Urinary bladder (tissue), 4 donors: ENCODE data around the gene MOG. TPM values are rescaled to one million over a fixed set of nuclear protein-coding genes. Genes with fewer than 3 reads are reported as not detected.
"Not testable (repeated sequence)": the region's sequence is repeated elsewhere in the genome, so short reads cannot be mapped to it uniquely, and the experiment has no call there.

ENCODE experiments used
- DNase-seq: peaks from one replicate; pipeline ENCODE4 v3.0.0-alpha.2; 2015; ENCODE audit errors: extremely low spot score
- H3K27ac ChIP-seq: one replicate; pipeline ENCODE4 v1.5.1; 2013; ENCODE audit warnings: low read depth, mild to moderate bottlenecking, moderate library complexity
- H3K36me3 ChIP-seq: one replicate; pipeline ENCODE4 v1.6.1; 2013; ENCODE audit warnings: mild to moderate bottlenecking, moderate library complexity; ENCODE audit not compliant: insufficient read depth
- H3K4me1 ChIP-seq: one replicate; pipeline ENCODE4 v1.6.1; 2013; ENCODE audit warnings: mild to moderate bottlenecking, moderate library complexity; ENCODE audit not compliant: insufficient read depth
- H3K4me3 ChIP-seq: one replicate; pipeline ENCODE4 v1.5.1; 2013; ENCODE audit warnings: low read depth, low read length
- WGBS: extraction: QIAGEN DNeasy Blood & Tissue Kit; methylation state at CpG from one replicate; pipeline ENCODE4 v1.1.7; 2013; 5-methylcytosine and 5-hydroxymethylcytosine counted together
- polyA plus RNA-seq: library from polyadenylated mRNA; stranded (reverse); fragments of 200-250 nt; gene quantifications from one replicate; pipeline ENCODE4 v1.2.3, GENCODE V29; 2013
- total RNA-seq: library from RNA; depleted of rRNA; stranded (reverse); fragments of >200 nt; gene quantifications from one replicate; pipeline ENCODE4 v1.2.3, GENCODE V29; 2014
- donor health status: healthy with polysubstance abuse.
- donor health status: healthy.

MOG gene
- total and polyA plus RNA-seq, 2 donors = not detected

DNA sequence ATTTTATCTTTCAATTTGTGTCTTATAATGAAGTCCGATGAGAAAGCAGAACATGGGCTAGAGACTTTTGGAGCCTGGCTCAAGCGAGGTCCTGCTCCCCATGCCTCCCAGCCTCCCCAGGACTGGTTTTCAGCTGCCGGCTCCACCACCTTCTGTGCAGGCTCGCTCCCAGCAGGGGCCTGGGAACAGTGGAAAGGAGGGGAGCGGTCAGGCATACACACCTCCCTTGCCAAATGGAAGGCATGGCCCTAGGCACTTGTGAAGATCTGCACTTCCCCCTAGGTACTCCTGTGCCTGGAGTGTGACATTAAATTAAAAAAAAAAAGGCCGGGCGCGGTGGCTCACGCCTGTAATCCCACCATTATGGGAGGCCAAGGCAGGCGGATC is 4.7 kb upstream of the MOG start:
- Histone ChIP-seq H3K27ac (no peak overlapping the region), H3K4me3 (no peak overlapping the region), H3K36me3 (no peaks in the 10 kb centered on the region), H3K4me1 (no peaks in the 10 kb centered on the region)
- WGBS = 87% methylated on average over 10 of the region's 10 CpGs
- no peak for DNase-seq

DNA sequence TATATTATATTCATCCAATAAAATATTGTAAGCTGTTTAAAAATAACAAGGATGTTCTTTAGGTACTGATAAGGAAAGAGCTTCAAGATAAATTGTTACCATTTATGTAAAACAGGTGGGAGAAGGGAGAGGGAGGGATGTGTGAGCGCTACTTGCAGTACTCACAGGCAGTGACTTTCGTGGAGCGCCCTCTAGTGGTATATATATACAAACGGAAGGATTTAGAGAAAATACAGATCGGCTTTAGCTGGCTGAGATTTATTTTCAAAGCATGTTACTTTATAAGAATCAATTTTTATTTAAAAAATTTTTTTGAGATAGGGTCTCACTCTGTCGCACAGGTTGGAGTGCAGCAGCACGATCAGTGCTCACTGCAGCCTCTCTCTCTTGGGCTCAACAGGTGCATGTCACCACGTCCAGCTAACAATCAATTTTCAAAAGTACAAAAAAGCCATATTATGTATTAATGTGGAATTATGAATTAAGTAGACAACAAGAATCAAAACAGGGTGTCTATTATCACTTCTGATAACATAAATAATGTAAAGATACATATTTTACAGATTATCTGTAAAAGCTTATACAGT is 3.3 kb upstream of the MOG start:
- DNase-seq = no peak

DNA sequence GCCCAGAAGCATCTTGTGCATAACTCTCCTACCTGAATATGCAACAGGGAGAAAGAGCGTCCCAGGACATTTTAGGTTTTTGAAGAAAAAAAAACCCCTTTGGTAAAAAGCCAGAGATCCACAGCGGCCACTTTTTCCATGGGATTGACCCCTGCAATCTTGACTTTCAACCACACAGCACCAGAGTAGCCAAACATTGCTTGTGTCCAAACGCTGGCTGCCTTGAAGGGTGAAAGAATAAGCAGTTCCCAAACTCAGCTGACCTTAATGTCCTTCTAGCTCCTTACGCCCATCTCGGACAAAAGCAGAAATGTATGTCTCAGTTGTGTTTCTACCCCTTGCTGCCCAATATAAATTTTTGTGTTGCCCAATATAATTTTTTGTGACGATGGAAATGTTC is 1.2 kb upstream of the MOG start:
- 58% methylated on average over 6 of the region's 6 CpGs for WGBS
- Histone ChIP-seq H3K4me1 (no peaks in the 10 kb centered on the region), H3K36me3 (no peaks in the 10 kb centered on the region), H3K4me3 (no peak overlapping the region), H3K27ac (no peak overlapping the region)
- DNase-seq = no peak

More for the DNA sequence above, 3.3 kb upstream of the MOG start:
- Histone ChIP-seq H3K4me1 (no peaks in the 10 kb centered on the region), H3K36me3 (no peaks in the 10 kb centered on the region), H3K4me3 (no peak overlapping the region), H3K27ac (no peak overlapping the region)
- 11% methylated on average over 8 of the region's 8 CpGs for WGBS

DNA sequence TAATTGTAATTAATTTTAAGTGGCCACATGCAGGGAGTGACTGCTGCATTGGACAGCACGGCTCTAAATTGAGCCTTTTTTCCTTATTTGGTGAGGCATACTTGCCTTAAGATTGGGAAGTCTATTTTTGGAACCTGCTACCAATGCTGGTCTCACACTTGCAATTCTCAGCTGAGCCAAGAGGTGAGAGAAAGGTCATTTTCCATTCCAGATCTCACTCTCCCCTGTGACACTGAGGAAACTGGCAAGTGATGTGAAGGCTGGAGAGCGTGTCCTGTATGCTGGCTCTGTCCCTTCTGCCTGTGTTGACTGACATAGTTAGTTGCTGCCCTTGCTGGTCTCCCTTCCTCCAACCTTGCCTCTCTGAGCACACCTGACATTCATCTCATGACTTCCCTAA is 735 bp upstream of the MOG start:
- no peaks in the 10 kb centered on the region for H3K36me3 ChIP-seq
- no peak for DNase-seq
- H3K4me3 ChIP-seq = no peak overlapping the region
- no peaks in the 10 kb centered on the region for H3K4me1 ChIP-seq
- WGBS = 31% methylated on average over 2 of the region's 2 CpGs
- H3K27ac ChIP-seq = no peak overlapping the region

DNA sequence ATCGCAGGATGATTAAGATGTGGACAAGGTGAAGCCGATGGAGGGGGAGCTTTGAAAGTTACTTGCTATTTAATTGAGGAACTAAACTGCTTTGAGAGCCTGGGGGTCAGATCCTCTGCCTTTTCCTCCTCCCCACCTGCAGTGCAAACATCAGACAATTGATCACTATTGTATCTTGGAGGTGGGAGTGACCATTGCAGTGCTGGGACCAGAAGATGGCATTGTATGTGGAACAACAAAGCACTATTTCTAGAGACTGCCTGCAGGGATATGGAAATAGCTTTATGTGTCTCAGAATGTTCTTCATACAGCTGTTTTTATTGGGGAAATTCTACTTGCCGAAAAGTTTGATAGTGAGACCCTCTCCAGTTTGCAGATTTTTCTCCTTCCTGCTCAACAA is 4.2 kb downstream of the MOG start:
- H3K4me1 ChIP-seq = no peaks in the 10 kb centered on the region
- H3K27ac ChIP-seq = no peak overlapping the region
- WGBS = 72% methylated on average over 3 of the region's 3 CpGs
- H3K4me3 ChIP-seq = no peak overlapping the region
- no peak for DNase-seq
- H3K36me3 ChIP-seq = no peaks in the 10 kb centered on the region

DNA sequence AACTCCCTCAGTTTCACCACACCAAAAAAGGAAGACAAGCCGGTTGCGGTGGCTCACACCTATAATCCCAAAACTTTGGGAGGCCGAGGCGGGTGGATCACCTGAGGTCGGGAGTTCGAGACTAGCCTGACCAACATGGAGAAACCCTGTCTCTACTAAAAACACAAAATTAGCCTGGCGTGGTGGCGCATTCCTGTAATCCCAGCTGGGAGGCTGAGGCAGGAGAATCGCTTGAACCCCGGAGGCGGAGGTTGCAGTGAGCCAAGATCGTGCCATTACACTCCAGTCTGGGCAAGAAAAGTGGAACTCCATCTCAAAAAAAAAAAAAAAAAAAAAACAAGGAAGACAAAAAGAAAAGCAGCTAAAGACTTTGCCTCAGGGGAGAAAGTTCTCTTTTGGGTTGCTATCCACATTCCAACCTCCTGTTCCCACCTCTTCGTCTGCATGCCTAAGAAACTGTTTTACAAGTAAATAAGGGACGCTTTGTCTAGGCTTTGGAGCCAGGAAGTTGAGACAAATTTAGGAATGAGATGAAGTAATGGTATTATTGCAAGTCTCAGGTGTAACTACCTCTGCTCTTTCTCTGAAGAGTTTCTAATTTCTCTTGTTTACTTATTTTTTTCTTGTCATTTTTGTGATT is 4.7 kb downstream of the MOG start:
- not testable (repeated sequence) for DNase-seq, H3K36me3 ChIP-seq, H3K4me1 ChIP-seq, H3K27ac ChIP-seq, H3K4me3 ChIP-seq
- 34% methylated on average over 14 of the region's 14 CpGs for WGBS

DNA sequence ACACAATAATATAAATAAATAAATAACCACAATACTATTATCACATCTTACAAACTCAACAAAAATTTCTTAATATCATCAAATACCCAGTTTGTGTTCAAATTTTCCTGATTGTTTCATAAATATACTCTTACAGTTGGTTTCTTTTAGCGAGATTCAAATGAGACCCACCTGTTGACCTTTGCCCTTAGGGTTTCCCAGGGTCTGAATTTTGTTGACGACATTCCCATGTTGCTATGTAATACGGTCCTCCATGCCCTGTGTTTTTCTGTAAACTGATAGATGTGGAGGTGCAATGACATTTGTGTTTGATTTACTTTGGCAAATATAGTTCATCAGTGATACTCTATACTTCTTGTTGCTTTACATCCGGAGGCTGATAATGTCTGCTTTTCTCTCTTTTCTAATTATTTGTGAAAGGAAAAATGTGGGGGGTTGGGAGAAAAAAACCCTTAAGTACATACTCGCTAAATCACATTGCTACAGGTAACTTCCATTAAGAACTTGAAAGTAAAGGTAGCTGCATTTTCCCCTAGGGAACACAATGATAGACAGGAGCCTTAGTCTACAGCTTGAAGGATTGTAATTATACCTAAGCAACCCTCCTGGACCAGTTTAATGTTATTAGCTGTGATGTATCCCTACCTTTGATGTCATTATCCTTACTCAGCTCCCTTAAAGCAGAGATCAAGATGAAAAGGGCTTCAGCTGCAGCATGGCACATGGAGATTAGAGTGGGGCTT is 6.6 kb downstream of the MOG start:
- no peaks in the 10 kb centered on the region for H3K4me1 ChIP-seq
- H3K4me3 ChIP-seq = no peak overlapping the region
- no peaks in the 10 kb centered on the region for H3K36me3 ChIP-seq
- H3K27ac ChIP-seq = no peak overlapping the region
- no peak for DNase-seq
- WGBS = 49% methylated on average over 5 of the region's 5 CpGs

DNA sequence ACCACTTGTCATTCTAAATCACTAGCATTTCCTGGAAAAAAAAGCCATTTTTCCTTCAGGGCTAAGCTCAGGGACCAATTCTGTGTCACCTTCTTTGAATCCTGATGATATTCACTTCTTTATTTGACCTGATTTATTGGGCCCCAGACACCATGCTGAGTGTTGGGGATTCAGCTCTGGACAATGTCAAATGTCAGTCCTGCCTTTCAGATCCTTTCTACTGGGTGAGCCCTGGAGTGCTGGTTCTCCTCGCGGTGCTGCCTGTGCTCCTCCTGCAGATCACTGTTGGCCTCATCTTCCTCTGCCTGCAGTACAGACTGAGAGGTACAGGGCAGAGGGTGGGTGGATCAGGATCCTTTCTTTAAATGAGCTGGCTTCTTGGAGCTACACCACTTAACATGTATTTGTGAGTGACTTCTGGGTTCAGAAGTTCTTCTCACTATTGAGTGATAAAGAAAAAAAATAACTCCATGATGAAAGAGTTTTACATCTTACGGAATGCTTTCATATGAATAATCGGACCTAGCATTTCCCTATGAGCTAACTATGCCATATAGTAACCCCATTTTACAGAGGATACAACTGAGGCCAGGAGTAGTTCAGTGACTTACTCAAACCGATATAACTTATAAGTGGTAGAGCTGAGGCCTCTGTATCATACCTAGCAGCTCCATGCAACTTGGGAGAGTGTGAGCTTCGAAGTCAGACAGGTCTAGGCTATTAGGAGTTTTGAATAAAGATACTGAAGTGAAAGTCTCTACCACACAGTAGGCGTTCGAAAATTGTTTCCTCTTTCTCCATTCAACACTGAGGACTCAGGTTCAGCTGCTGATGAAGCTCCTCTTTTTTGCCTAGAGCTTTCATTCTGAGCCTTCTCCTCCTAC is 9.3 kb downstream of the MOG start:
- no peak for DNase-seq
- Histone ChIP-seq H3K4me1 (no peaks in the 10 kb centered on the region), H3K36me3 (no peaks in the 10 kb centered on the region), H3K4me3 (no peak overlapping the region), H3K27ac (no peak overlapping the region)
- 65% methylated on average over 8 of the region's 8 CpGs for WGBS

DNA sequence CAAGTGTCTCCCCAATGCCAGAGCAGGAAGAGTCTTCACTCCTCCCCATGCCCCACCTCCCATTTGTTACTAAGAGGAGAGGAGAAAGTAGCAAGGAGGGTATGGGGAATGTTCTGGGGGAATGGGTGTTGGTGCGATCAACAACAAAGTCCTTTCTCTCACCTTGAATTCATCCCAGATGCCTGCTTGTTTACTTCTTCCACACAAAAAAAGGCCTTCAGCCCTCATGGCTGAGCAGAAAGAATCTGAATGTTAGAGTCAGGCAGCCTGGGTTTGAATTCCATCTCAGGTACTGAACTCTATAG is 9.9 kb downstream of the MOG start:
- no peak for DNase-seq
- H3K4me1 ChIP-seq = no peaks in the 10 kb centered on the region
- H3K27ac ChIP-seq = no peak overlapping the region
- WGBS = 70% methylated on average over 1 of the region's 1 CpG
- no peak overlapping the region for H3K4me3 ChIP-seq
- no peaks in the 10 kb centered on the region for H3K36me3 ChIP-seq

DNA sequence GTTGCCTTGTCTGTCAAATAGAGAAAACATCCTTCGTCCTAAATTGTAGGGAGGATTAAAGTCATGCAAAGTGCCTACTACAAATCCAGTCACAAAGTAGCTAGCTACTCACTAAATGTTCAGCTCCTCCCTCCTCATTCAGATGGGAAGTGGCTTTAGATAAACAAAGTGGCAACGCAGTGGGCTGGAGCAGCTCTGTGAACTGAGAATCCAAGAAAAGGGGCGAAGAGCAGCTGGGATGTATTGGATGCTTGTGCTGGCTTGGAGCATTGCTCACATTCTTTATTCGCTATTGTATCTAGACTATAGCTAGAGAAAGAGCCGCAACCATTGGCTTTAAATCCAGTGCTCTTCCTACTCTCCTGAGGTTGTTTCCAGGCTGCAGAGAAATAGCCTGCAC is 10.3 kb downstream of the MOG start:
- no peaks in the 10 kb centered on the region for H3K36me3 ChIP-seq
- no peak overlapping the region for H3K27ac ChIP-seq
- H3K4me3 ChIP-seq = no peak overlapping the region
- DNase-seq = no peak
- no peaks in the 10 kb centered on the region for H3K4me1 ChIP-seq
- WGBS = 22% methylated on average over 5 of the region's 5 CpGs

DNA sequence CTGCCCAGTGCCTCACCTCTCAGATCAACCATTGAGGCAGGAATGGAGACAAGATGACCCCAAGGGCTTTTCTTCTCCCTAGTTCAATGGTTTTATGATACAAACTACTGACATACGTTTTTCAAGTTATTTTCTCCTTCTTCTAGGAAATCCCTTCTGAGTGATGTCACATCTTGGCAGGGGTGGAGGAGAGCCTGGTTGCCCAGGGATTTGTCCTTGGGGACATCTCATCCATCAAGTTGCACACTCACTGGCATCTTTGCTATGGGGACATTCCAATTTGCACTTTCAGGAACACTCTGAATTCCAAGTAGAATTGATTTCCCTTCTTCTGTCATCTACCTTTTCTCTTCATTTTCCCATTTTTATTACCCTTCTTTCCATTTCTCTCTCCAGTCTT is 14.1 kb downstream of the MOG start:
- Histone ChIP-seq H3K36me3 (no peaks in the 10 kb centered on the region), H3K4me1 (no peaks in the 10 kb centered on the region), H3K27ac (no peak overlapping the region), H3K4me3 (no peak overlapping the region)
- WGBS = 39% methylated on average over 1 of the region's 1 CpG
- DNase-seq = no peak

DNA sequence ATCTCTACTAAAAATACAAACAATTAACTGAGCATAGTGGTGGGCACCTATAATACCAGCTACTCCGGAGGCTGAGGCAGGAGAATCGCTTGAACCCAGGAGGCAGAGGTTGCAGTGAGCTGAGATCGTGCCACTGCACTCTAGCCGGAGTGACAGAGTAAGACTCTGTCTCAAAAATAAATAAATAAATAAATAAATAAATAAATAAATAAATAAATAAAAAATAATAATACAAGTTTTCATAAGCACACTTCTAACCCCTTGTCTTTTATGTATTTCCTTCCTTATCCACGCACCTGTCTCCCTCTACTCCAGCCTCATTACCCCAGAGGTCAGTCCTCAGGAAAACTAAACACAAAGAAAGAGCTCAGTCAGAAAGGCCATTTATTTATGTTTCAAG is 15.2 kb downstream of the MOG start:
- H3K27ac ChIP-seq, DNase-seq, H3K4me1 ChIP-seq, H3K36me3 ChIP-seq, H3K4me3 ChIP-seq: not testable (repeated sequence)
- WGBS = 94% methylated on average over 5 of the region's 5 CpGs

DNA sequence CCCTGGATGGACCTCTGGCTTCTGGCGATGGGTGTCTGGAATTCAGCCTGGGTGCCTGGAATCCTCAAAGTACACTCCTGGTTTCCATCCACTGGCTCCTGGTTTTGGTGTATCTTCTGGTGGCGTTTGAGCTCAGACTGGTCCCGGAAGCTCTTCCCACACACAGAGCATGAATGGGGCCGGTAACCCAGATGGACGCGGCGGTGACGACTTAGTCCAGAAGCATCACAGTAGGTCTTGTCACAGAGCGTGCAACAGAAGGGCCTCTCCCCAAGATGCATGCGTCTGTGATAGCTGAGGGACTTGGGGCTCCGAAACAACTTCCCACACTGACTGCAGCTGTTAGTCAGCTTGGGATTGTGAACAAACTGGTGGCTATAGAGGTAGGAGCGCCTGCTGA is 16.3 kb downstream of the MOG start:
- WGBS = 95% methylated on average over 12 of the region's 12 CpGs
- Histone ChIP-seq H3K4me1 (no peaks in the 10 kb centered on the region), H3K27ac (no peak overlapping the region), H3K4me3 (no peak overlapping the region), H3K36me3 (no peaks in the 10 kb centered on the region)
- DNase-seq = no peak

DNA sequence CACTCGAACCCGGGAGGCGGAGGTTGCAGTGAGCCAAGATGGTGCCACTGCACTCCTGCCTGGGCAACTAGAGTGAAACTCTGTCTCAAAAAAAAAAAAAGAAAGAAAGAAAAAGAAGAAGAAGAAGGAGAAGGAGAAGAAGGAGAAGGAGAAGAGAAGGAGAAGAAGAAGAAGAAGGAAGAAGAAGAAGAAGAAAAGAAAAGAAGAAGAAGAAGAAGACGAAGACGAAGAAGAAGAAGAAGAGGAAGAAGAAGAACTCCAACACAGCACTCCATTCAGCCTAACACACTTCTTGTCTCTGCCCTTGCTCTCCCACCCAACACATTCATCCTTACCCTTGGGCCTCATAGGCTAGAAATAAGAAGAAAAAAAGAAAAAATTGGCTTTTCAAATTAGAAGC is 17.1 kb downstream of the MOG start:
- 84% methylated on average over 5 of the region's 5 CpGs for WGBS
- Histone ChIP-seq H3K4me3 (no peak overlapping the region), H3K27ac (no peak overlapping the region), H3K36me3 (no peaks in the 10 kb centered on the region), H3K4me1 (no peaks in the 10 kb centered on the region)
- DNase-seq = no peak
